Choroid plexus epithelial cell (primary cell): Measurements from ENCODE around the gene COL17A1.

Source experiments
- DNase-seq: peaks from one replicate; pipeline ENCODE4 v3.0.0-alpha.2; 2010; ENCODE audit warnings: low read depth
- H3K4me3 ChIP-seq: 2 replicates; pipeline ENCODE4 v1.5.1; 2011; ENCODE audit warnings: low read depth, mild to moderate bottlenecking, control low read depth, low read length, moderate library complexity
- TF ChIP-seq, protein P1 (sequence below): conservative IDR thresholded peaks from 2 replicates; pipeline ENCODE4 v1.5.1; 2011; ENCODE audit warnings: low read depth, mild to moderate bottlenecking, control low read depth, inconsistent platforms, low read length, moderate library complexity

Gene COL17A1

GRCh38 chr10:104121485-104122224 is 36.0 kb upstream of the COL17A1 start, which contains the start of gene SFR1:
Gene SFR1 (plus strand): TSS chr10:104122171. CDS start chr10:104122184, 13 bp downstream.
- peak within 1 kb of the TSS; percentile 86 for H3K4me3 ChIP-seq
- TF ChIP-seq, protein P1, sequence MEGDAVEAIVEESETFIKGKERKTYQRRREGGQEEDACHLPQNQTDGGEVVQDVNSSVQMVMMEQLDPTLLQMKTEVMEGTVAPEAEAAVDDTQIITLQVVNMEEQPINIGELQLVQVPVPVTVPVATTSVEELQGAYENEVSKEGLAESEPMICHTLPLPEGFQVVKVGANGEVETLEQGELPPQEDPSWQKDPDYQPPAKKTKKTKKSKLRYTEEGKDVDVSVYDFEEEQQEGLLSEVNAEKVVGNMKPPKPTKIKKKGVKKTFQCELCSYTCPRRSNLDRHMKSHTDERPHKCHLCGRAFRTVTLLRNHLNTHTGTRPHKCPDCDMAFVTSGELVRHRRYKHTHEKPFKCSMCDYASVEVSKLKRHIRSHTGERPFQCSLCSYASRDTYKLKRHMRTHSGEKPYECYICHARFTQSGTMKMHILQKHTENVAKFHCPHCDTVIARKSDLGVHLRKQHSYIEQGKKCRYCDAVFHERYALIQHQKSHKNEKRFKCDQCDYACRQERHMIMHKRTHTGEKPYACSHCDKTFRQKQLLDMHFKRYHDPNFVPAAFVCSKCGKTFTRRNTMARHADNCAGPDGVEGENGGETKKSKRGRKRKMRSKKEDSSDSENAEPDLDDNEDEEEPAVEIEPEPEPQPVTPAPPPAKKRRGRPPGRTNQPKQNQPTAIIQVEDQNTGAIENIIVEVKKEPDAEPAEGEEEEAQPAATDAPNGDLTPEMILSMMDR = peak; percentile 63
- DNase-seq = peak; percentile 99

- TF ChIP-seq, protein P1 = no peak
- DNase-seq = peak; percentile 98
- peak overlapping the region; percentile 67 for H3K4me3 ChIP-seq
Measured at GRCh38 chr10:104120903-104121484, 35.3 kb upstream of the COL17A1 start.

GRCh38 chr10:104120512-104120902 is 34.8 kb upstream of the COL17A1 start:
- TF ChIP-seq, protein P1 = no peak
- no peak for DNase-seq
- H3K4me3 ChIP-seq = no peak overlapping the region

GRCh38 chr10:104119996-104120395 is 34.3 kb upstream of the COL17A1 start:
- no peak overlapping the region for H3K4me3 ChIP-seq
- TF ChIP-seq, protein P1 = no peak
- DNase-seq = peak; percentile 31

GRCh38 chr10:104117839-104118323 is 32.2 kb upstream of the COL17A1 start:
- no peak overlapping the region for H3K4me3 ChIP-seq
- TF ChIP-seq, protein P1 = no peak
- peak; percentile 55 for DNase-seq

GRCh38 chr10:104113376-104113956 is 27.8 kb upstream of the COL17A1 start:
- DNase-seq = no peak
- no peak overlapping the region for H3K4me3 ChIP-seq
- TF ChIP-seq, protein P1 = no peak
